ENCODE measurements around the gene KRCC1.
A peak's percentile ranks its signal among the peaks of the same experiment; 100 is the strongest.

The KRCC1 gene

DNA sequence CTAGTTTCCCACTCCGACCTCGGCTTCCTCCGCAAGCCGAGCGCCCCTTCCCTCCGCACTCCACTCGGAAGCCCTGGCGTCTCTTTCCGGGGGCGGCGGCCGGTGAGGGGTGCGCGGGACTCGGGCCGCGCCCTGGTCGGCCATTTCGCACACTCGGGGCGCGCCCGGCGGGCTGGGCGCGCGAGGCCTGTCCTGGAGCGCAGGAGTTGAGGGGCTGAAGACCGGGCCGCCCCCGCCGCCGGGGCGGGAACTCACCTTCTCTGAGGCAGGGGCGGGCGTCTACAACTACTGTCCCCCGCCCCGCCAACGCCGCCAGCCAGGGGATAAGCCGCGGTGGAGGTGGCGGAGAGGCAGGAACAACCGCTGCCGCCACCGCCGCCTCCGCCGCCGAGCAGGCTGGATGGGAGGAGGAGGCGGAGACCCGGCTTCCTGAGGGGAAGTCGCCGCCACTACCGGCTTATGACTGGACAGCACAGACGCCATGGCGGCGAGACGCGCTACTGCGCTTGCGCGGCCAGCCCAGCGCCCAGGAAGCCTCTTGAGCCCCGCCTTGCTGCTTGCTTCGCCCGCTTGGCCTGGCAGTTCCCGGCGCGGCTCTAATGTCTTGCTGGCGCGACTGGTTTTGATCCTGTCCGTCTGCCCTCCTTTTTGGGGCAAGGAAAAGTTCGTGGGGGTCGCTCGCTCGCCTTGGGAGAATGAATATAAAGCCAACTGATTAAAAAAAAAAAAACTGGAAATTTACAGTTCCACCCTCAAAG lies at the start of gene KRCC1:
TSS of gene KRCC1 (minus strand) at position 413 of the 758 bp plus-strand sequence. CDS start 27,220 bp downstream, outside the sequence.
- DNase-seq (ENCODE audit: low spot score) = peak; percentile 99

GRCh38 chr2:88100489-88100858 lies 44.9 kb upstream of the KRCC1 start:
- DNase-seq (ENCODE audit: low spot score) = no peak

- peak; percentile 26 for DNase-seq (ENCODE audit: low spot score)
These were observed 44.4 kb upstream of the KRCC1 start for GRCh38 chr2:88099798-88100488.

- no peak for DNase-seq (ENCODE audit: low spot score)
These were observed 42.9 kb upstream of the KRCC1 start for GRCh38 chr2:88098558-88098900.

GRCh38 chr2:88097891-88098557 lies 42.4 kb upstream of the KRCC1 start:
- no peak for DNase-seq (ENCODE audit: low spot score)

GRCh38 chr2:88097192-88097591 lies 41.6 kb upstream of the KRCC1 start:
- DNase-seq (ENCODE audit: low spot score) = no peak

- no peak for DNase-seq (ENCODE audit: low spot score)
These were observed 41.1 kb upstream of the KRCC1 start for GRCh38 chr2:88096708-88097107.

DNA sequence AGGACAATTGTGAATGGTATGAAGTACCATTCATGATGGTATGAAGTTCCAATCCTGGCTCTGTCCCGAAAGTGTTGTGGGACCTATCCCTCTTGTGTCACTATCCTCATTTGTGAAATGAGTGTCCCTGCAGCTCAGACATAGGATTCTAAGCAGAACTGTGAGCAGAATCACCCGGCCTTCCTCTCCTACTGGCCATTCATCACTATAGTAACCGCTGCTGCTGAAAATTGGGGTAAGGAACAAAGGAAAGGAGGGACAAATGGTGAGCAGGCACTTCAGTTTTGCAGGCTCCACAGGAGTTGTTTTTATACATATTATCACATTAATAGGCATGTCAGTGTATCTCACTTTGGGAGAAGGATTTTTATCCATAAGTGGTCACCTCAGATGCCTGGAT lies 39.4 kb upstream of the KRCC1 start:
- no peak for DNase-seq (ENCODE audit: low spot score)

GRCh38 chr2:88092773-88093172 lies 37.2 kb upstream of the KRCC1 start:
- DNase-seq (ENCODE audit: low spot score) = no peak

GRCh38 chr2:88091943-88092342 lies 36.4 kb upstream of the KRCC1 start:
- DNase-seq (ENCODE audit: low spot score) = no peak

DNA sequence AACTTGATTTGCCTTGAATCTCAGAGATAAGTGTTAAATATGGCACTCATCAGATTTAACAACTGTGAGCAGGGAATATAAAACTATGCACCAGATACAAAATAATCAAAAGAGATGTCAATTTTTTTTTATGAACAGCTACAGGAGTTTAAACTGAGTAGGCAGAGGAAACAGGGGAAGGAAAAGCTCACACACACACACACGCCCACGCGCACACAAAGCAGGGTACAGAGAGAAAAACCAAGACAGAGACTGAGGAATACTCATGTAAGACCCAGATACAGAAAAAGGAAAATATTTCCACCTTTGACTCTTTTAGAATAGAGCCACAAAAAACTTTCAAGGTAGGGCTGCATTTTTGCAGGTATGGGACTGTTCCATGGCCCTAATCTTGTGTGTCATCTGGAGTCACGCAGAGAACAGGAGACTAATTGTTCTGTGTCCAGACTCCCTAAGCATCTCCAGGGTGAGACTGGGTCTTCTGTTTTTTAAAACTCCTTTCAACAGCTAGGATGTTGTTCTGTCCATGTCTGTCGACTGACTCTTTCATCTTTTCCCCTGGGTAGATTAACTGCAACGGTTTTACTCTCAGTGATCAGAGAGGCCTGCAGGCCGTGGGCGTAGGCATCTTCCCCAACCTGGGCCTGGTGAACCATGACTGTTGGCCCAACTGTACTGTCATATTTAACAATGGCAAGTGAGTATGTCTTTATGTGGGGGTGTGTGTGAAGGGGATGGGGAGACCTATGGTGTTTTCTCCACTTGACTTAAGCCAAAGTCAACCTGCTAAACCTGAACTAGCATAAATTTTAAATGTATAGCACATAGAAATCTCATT lies 35.1 kb upstream of the KRCC1 start:
- no peak for DNase-seq (ENCODE audit: low spot score)

- DNase-seq (ENCODE audit: low spot score) = no peak
These were observed 33.4 kb upstream of the KRCC1 start for GRCh38 chr2:88088999-88089398.

DNA sequence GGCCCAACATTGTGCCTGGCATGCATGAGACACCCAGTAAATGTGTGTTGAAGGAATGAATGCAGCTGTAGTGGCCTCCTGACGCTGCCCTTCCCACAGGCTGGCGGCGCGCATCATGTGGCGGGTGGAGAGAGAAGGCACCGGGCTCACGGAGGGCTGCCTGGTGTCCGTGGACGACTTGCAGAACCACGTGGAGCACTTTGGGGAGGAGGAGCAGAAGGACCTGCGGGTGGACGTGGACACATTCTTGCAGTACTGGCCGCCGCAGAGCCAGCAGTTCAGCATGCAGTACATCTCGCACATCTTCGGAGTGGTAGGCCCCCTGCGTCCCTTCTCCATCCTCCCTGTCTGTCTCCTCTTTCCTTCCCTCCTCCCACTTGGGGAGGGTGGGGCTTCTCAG lies 32.2 kb upstream of the KRCC1 start:
- no peak for DNase-seq (ENCODE audit: low spot score)

DNA sequence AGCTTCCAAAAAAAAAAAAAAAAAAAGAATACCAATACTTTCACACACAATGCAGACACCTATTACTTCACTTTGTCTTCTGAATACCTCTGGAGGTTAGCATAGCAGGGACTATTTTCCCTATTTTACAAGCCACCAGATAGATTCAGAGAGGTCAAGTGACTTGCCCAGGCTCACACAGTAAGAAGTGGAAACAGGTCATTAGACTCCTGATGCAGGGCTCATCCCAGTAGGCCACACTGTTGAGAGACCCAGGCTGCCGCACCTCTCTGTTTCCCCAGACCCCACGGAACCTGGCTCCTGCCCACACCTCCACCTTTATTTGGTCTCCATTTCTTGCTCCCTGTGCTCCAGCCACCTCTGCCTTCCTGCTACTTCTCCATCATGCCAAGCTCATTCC lies 31.5 kb upstream of the KRCC1 start:
- no peak for DNase-seq (ENCODE audit: low spot score)

DNA sequence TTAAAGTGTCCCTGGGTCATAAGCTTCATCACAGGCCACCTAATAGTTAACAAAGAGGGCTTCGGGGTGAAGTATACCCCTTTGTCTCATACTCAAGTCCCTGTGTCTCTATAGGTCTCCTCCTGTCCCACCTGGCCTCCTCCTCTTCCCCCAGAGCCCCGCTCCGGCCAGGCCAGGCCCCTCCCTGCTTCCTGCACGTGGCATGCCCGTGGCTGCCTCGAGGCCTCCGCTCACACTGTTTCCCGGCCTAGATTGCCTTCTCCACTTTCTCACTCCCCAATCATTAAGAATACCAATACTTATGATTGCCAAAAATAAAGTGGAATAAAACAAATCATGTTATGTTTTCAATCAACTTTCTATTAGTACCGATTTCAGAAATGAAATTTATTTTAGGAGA lies 30.8 kb upstream of the KRCC1 start:
- no peak for DNase-seq (ENCODE audit: low spot score)

DNA sequence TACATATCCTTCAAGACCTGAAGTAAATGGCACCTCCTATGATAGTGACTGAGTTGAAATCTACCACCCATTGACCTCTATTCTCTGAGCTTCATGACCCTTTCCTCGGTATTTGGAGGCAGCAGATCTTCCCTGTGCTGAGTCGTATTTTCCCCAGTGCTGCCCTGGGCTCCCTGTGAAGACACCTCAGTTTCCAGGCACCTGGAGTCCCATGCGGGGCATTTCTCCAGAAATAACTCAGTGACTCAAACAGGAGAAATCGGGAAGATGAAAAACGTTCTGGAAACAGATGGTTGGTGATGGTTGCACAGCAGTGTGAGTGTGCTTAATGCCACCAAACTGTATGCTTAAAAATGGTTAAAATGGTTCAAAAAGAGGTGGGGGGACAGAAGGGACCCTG lies 30.0 kb upstream of the KRCC1 start:
- no peak for DNase-seq (ENCODE audit: low spot score)

GRCh38 chr2:88085099-88085498 lies 29.5 kb upstream of the KRCC1 start:
- no peak for DNase-seq (ENCODE audit: low spot score)

GRCh38 chr2:88082781-88083180 lies 27.2 kb upstream of the KRCC1 start:
- DNase-seq (ENCODE audit: low spot score) = no peak

- no peak for DNase-seq (ENCODE audit: low spot score)
These were observed 26.5 kb upstream of the KRCC1 start for GRCh38 chr2:88081924-88082608.

DNA sequence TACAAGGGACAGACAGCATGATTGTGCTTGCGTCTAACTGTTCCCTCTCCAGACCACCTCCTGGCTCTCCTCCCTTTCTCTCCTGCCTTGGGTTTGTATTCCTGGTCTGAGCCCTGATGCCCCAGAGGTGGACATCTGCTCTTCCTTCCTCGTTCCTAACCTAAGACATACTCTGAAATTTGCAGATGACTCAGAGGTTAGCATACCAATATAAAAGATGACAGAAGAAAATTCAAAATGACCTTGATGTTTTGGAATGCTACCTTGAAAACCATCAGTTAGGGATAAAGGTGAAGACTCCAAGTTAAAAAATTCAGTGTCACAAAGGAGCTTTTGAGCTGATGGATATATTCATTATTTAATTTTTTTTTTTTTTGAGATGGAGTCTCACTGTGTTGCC lies 25.0 kb upstream of the KRCC1 start:
- no peak for DNase-seq (ENCODE audit: low spot score)

DNA sequence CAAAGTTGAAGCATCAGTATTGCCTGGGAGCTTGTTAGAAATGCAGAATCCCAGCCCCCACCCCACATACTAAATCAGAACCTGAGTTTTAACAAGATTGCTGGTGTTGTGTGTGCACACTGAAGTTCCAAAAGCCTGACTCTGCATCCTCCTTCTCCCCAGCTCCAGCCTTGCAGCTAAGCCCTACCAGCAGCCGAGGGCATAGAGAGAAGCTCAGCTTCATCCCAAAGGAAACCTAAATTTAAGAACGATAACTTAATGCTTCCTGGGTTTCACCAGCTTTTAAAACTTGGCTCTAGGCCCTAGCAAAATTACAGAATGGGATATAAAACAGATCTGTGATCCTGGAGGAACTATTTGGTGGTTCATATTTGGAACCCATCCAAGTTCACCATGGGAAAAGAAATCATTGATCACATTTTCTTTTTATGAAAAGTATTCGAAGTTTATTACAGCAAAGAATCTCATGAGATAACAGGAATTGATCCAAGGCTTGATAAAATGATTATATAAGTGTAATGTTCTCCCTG lies 23.1 kb upstream of the KRCC1 start:
- no peak for DNase-seq (ENCODE audit: low spot score)

GRCh38 chr2:88077080-88077479 lies 21.5 kb upstream of the KRCC1 start:
- no peak for DNase-seq (ENCODE audit: low spot score)

Measured in AG20443 (cell line).